Esophagus squamous epithelium (tissue), 4 donors: ENCODE results near the gene SEBOX.

Experiments used
- CTCF ChIP-seq, 6 experiments: fragments of 450-650 bp in 4 of 6; fragments of 200-600 bp in 2 of 6; sonication (generic) in 2 of 6; IDR thresholded peaks; one replicate each; pipeline ENCODE4 v1.5.1; 2016 to 2019; ENCODE audit warnings: antibody characterized with exemption in 6 of 6, mild to moderate bottlenecking in 4 of 6, moderate library complexity in 4 of 6
- POLR2A ChIP-seq, 4 donors: fragments of 450-650 bp; IDR thresholded peaks; one replicate each; pipeline ENCODE4 v1.6.1; 2017; ENCODE audit warnings: antibody characterized with exemption in 4 of 4, mild to moderate bottlenecking in 4 of 4, moderate library complexity in 3 of 4

- no peak for TF ChIP-seq CTCF (IDR thresholded peaks at IDR 0.05)
- TF ChIP-seq POLR2A (IDR thresholded peaks at IDR 0.05) = no peak
Measured at GRCh38 chr17:28370035-28370743, 5.2 kb upstream of the SEBOX start, which contains the start of gene VTN.
